ENCODE measurements around the gene CCN2.
"Not testable (repeated sequence)": the region's sequence is repeated elsewhere in the genome, so short reads cannot be mapped to it uniquely, and the experiment has no call there.

Gene CCN2

GRCh38 chr6:131937703-131938631, 13.2 kb downstream of the CCN2 start:
- DNase-seq: no peak

- no peak for DNase-seq
Observed at GRCh38 chr6:131937226-131937625, 13.9 kb downstream of the CCN2 start.

- no peak for DNase-seq
Observed at GRCh38 chr6:131936156-131936555, 15.0 kb downstream of the CCN2 start.

- DNase-seq: no peak
Observed at GRCh38 chr6:131931063-131931750, 20.0 kb downstream of the CCN2 start.

GRCh38 chr6:131929976-131930375, 21.2 kb downstream of the CCN2 start:
- no peak for DNase-seq

- DNase-seq: no peak
Observed at GRCh38 chr6:131929264-131929663, 21.9 kb downstream of the CCN2 start.

- no peak for DNase-seq
Observed at GRCh38 chr6:131924881-131925474, 26.2 kb downstream of the CCN2 start.

GRCh38 chr6:131923356-131923755, 27.8 kb downstream of the CCN2 start:
- DNase-seq: peak in 1 of 2 donors; percentile 19

- no peak for DNase-seq
Observed at GRCh38 chr6:131920656-131921055, 30.5 kb downstream of the CCN2 start.

- DNase-seq: no peak
Observed at GRCh38 chr6:131918650-131919355, 32.4 kb downstream of the CCN2 start.

GRCh38 chr6:131917763-131918649, 33.2 kb downstream of the CCN2 start:
- no peak for DNase-seq

- DNase-seq: no peak
Observed at GRCh38 chr6:131917318-131917717, 33.9 kb downstream of the CCN2 start.

- DNase-seq: no peak
Observed at GRCh38 chr6:131916847-131917246, 34.3 kb downstream of the CCN2 start.

GRCh38 chr6:131916091-131916796, 34.9 kb downstream of the CCN2 start:
- DNase-seq: not testable (repeated sequence)

- DNase-seq: peak; percentile 41 to 45
Observed at GRCh38 chr6:131914967-131915751, 36.0 kb downstream of the CCN2 start.

GRCh38 chr6:131914234-131914633, 36.9 kb downstream of the CCN2 start:
- DNase-seq: no peak

GRCh38 chr6:131911951-131912350, 39.2 kb downstream of the CCN2 start:
- no peak for DNase-seq

GRCh38 chr6:131910956-131911355, 40.2 kb downstream of the CCN2 start:
- no peak for DNase-seq

- DNase-seq: no peak
Observed at GRCh38 chr6:131910219-131910589, 41.0 kb downstream of the CCN2 start.

GRCh38 chr6:131909408-131910218, 41.6 kb downstream of the CCN2 start:
- peak; percentile 57 to 74 for DNase-seq

Data from CD4-positive, alpha-beta T cell treated with Interleukin-4 for 1 hour (primary cell).